Superior temporal gyrus (tissue), 1 donor: ENCODE data around the gene KCNAB2.
A peak's percentile ranks its signal among the peaks of the same experiment; 100 is the strongest.

Experiments used
- DNase-seq: peaks from one replicate; pipeline ENCODE4 v3.0.0-alpha.2; 2016; ENCODE audit errors: extremely low spot score

The KCNAB2 gene

GRCh38 chr1:6082430-6082971 is 36.8 kb downstream of the KCNAB2 start:
- no peak for DNase-seq

GRCh38 chr1:6083385-6083784 is 37.7 kb downstream of the KCNAB2 start:
- no peak for DNase-seq

GRCh38 chr1:6083801-6084446 is 38.2 kb downstream of the KCNAB2 start:
- DNase-seq = peak; percentile 79

- no peak for DNase-seq
Measured at GRCh38 chr1:6084781-6085495, 39.2 kb downstream of the KCNAB2 start.

GRCh38 chr1:6085666-6086065 is 40.0 kb downstream of the KCNAB2 start:
- no peak for DNase-seq

- no peak for DNase-seq
Measured at GRCh38 chr1:6086358-6086757, 40.7 kb downstream of the KCNAB2 start.

GRCh38 chr1:6086762-6087376 is 41.2 kb downstream of the KCNAB2 start:
- DNase-seq = no peak

GRCh38 chr1:6087377-6087772 is 41.7 kb downstream of the KCNAB2 start:
- no peak for DNase-seq

- DNase-seq = no peak
Measured at GRCh38 chr1:6087958-6088357, 42.3 kb downstream of the KCNAB2 start.

GRCh38 chr1:6088956-6089355 is 43.3 kb downstream of the KCNAB2 start:
- no peak for DNase-seq

- DNase-seq = no peak
Measured at GRCh38 chr1:6090288-6090687, 44.6 kb downstream of the KCNAB2 start.

- DNase-seq = no peak
Measured at GRCh38 chr1:6090996-6091822, 45.5 kb downstream of the KCNAB2 start.

GRCh38 chr1:6091823-6092109 is 46.1 kb downstream of the KCNAB2 start:
- DNase-seq = no peak

GRCh38 chr1:6092211-6092610 is 46.5 kb downstream of the KCNAB2 start:
- DNase-seq = no peak

- no peak for DNase-seq
Measured at GRCh38 chr1:6093071-6093470, 47.4 kb downstream of the KCNAB2 start.

GRCh38 chr1:6093611-6094010 is 47.9 kb downstream of the KCNAB2 start:
- DNase-seq = no peak

- no peak for DNase-seq
Measured at GRCh38 chr1:6094246-6094645, 48.6 kb downstream of the KCNAB2 start.

GRCh38 chr1:6094801-6095505 is 49.3 kb downstream of the KCNAB2 start:
- DNase-seq = no peak

- DNase-seq = no peak
Measured at GRCh38 chr1:6095511-6096242, 50.0 kb downstream of the KCNAB2 start.

- no peak for DNase-seq
Measured at GRCh38 chr1:6096243-6097116, 50.8 kb downstream of the KCNAB2 start.
